BE2C (cell line): ENCODE data around the gene TM4SF18.

ENCODE experiments used
- DNase-seq: peaks from one replicate; pipeline ENCODE4 v3.0.0-alpha.2; 2020
- H3K27me3 ChIP-seq: fragments of 250-450 bp; sonication (Bioruptor Pico); 2 replicates; pipeline ENCODE4 v1.5.1; 2020; ENCODE audit warnings: mild to moderate bottlenecking
- H3K36me3 ChIP-seq: fragments of 250-450 bp; sonication (Bioruptor Pico); 2 replicates; pipeline ENCODE4 v1.5.1; 2020; ENCODE audit warnings: mild to moderate bottlenecking
- H3K4me1 ChIP-seq: fragments of 250-450 bp; sonication (Bioruptor Pico); 2 replicates; pipeline ENCODE4 v1.5.1; 2020
- H3K4me3 ChIP-seq: 2 replicates; pipeline ENCODE4 v1.5.1; 2011; ENCODE audit warnings: low read depth, low read length
- H3K9me3 ChIP-seq: fragments of 250-450 bp; sonication (Bioruptor Pico); 2 replicates; pipeline ENCODE4 v1.5.1; 2020
- TF ChIP-seq, protein P1 (sequence below): IDR thresholded peaks from 2 replicates; pipeline ENCODE4 v1.5.1; 2012; ENCODE audit warnings: mild to moderate bottlenecking, low read depth, low read length

TM4SF18 gene

DNA sequence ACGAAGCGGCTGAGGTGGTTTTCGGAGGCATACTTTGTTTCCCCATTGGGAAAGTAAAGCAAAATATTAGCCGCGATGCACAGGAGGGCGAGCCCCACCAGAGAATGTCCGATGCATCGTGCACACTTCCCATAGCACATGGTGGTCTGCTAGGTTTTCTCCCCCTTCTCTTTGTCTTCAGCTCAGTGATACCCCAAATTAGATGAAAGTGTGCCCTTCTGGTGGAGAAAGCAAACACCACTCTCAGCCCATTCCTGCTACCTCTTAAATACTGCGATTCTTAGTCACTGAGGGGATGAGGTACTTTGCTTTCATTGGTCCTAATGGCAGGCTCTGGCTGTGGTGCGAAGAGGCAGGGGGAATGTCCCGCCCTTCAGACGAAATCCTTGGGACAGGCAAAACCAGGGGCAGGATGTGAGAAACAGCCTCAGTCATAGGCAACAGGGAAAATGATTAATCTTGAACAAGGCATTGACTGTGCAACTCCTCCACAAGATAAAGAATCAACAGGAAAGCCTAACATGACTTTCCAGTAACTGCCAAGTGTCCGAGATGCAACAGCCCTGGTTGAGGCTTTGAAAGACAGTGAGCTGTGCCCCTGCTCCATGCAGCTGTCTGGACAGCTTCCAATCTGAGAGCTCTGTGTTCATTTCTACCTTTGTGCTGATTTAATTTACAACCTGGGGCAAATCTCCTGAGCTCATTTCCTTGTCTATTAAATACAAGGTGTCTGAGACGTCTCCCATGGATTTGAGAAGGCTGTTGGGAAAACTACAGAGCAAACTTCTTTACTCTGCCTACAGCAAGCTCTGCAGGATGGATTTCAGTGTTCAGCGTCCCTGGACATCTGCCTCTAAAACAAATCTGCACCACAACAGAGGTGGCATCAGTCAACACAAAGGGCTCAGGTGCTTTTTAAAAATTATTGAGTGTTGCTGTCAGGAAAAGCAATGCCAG is 44.2 kb upstream of the TM4SF18 start, which contains the start of gene TM4SF1:
TM4SF1 (minus strand) TSS at position 242 of the 957 bp plus-strand sequence; CDS start at position 140, 102 bp downstream.
- H3K9me3 ChIP-seq = no peaks in the 10 kb centered on the region
- no peak within 1 kb of the TSS for H3K4me3 ChIP-seq
- H3K4me1 ChIP-seq = no peaks in the 10 kb centered on the region
- TF ChIP-seq, protein P1, sequence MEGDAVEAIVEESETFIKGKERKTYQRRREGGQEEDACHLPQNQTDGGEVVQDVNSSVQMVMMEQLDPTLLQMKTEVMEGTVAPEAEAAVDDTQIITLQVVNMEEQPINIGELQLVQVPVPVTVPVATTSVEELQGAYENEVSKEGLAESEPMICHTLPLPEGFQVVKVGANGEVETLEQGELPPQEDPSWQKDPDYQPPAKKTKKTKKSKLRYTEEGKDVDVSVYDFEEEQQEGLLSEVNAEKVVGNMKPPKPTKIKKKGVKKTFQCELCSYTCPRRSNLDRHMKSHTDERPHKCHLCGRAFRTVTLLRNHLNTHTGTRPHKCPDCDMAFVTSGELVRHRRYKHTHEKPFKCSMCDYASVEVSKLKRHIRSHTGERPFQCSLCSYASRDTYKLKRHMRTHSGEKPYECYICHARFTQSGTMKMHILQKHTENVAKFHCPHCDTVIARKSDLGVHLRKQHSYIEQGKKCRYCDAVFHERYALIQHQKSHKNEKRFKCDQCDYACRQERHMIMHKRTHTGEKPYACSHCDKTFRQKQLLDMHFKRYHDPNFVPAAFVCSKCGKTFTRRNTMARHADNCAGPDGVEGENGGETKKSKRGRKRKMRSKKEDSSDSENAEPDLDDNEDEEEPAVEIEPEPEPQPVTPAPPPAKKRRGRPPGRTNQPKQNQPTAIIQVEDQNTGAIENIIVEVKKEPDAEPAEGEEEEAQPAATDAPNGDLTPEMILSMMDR = no peak
- no peak for DNase-seq
- H3K27me3 ChIP-seq = no peaks in the 10 kb centered on the region
- no peaks in the 10 kb centered on the region for H3K36me3 ChIP-seq

DNA sequence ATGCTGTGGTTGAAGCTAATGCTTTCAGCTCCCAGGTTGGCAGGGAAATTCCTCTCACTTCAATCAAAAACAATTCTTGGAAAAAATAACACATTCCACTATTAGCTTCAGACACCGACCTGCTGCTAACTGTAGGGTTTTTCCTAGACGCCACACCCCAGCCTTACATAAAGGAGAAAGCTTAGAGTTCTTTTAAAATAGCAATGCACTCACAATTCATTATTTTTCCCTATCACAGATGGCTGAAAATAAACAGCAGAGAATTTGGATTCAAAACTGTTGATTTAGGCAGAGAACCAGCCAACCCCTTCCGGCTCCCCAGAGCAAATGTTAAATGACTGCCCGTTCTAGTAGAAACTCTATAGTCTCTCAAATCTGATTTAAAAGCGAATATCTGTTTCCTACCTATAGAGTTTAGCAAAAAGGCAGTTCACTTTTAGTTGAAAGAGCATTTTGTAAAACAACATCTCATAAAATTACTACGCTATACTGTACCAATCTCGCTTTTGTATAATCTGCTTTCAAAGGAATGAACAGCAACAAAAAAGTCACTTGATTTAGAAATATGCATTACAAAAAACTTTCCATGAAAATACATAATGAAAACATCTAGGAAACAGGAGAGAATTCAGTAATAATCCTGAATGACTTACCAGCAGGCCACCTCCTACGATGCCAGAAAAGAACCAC is 43.4 kb upstream of the TM4SF18 start:
- Histone ChIP-seq H3K4me1 (no peaks in the 10 kb centered on the region), H3K4me3 (no peak overlapping the region), H3K27me3 (no peaks in the 10 kb centered on the region), H3K36me3 (no peaks in the 10 kb centered on the region), H3K9me3 (no peaks in the 10 kb centered on the region)
- TF ChIP-seq, protein P1 = no peak
- DNase-seq = no peak

DNA sequence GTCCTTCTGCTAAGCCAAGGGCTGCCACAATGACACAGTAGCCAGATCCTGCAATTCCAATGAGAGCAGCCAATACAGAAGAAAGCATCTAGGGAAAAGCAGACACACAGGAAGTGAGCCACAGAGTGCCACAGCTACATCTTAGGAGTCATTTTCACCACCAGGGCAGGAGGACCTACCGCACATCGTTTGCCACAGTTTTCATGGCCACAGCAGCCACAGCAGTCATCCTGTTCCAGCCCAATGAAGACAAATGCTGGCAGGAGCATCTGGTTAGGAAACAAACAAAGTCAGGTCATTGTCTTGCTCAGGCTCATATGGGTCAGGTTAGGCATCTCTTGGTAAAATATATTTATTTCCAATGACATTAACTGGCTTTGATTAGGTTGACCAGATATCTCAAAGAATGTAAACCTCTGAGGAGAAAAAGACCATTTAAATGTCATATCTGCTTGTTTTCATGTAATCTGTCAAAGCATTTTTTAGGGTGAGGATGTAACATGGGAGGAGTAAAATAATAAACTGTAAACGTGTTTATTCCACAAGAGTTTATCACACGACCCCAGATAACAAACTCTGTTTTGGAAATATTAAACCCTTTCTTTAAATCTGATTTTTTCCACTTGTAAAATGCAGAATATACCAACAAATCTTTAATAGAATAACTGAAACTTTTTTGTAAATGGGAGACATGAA is 42.2 kb upstream of the TM4SF18 start:
- H3K9me3 ChIP-seq = no peaks in the 10 kb centered on the region
- H3K4me1 ChIP-seq = peaks cover 3% of the 10 kb centered on the region; the same call in 1 of the 2 replicates
- no peaks in the 10 kb centered on the region for H3K27me3 ChIP-seq
- TF ChIP-seq, protein P1 = no peak
- H3K36me3 ChIP-seq = no peaks in the 10 kb centered on the region
- no peak overlapping the region for H3K4me3 ChIP-seq
- no peak for DNase-seq

DNA sequence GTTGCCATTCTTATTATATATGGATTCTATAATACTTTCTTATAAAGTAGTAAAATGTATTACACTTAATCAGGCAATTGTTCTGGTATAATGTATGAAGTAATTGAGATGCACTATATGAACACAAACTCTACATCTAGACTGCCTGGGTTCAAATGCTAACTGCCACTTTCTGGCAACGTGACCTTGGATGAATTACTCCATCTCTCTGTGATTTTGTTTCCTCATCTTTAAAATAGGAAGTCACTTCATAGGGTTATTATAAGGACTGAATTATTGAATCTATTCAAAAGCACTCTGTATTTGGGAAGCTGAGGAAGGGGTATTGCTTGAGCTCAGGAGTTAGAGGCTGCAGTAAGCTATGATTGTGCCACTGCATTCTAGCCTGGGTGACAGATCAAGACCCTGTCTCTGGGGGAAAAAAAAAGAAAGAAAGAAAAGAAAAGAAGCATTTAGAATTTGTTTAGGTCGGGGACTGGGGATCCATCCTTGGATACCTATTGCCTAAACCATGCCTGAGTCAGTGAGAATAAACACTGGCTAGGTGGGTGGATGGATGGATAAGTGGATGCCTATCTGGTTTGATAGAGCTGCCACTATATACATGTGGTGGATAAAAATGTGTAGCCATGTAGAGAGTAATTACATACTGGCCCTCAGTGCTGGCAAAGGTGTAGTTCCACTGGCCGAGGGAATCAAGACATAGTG is 41.5 kb upstream of the TM4SF18 start:
- Histone ChIP-seq H3K4me1 (peaks cover 3% of the 10 kb centered on the region; the same call in 1 of the 2 replicates), H3K4me3 (no peak overlapping the region), H3K27me3 (no peaks in the 10 kb centered on the region), H3K9me3 (no peaks in the 10 kb centered on the region), H3K36me3 (no peaks in the 10 kb centered on the region)
- TF ChIP-seq, protein P1 = no peak
- DNase-seq = no peak

DNA sequence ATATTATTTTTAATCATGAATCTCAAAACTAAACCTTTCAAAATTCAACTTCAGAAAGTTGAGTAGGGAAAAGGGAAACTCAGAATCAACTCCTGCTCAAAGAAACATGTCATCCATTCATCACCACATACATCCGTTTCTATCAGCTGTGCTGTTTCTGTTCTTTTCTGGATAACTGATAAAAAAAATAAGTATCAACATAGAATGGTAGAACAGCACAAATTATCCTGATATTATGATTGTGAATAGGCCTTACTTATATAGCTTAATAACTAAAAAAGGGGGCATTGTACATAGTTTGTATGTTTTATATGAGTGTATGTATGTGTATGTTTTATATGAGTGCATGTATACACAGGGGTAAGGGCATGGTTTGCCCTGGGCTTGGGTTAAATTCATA is 41.0 kb upstream of the TM4SF18 start:
- no peaks in the 10 kb centered on the region for H3K9me3 ChIP-seq
- H3K36me3 ChIP-seq = no peaks in the 10 kb centered on the region
- no peak for DNase-seq
- H3K4me1 ChIP-seq = peaks cover 3% of the 10 kb centered on the region; the same call in 1 of the 2 replicates
- TF ChIP-seq, protein P1 = no peak
- H3K4me3 ChIP-seq = no peak overlapping the region
- no peaks in the 10 kb centered on the region for H3K27me3 ChIP-seq
